Mucosa of stomach (tissue), 1 donor: Measurements from ENCODE around the gene ASTN1.

Experiments
- H3K27me3 ChIP-seq: one replicate; pipeline ENCODE4 v1.7.0; 2013; ENCODE audit warnings: mild to moderate bottlenecking, low read length; ENCODE audit not compliant: control insufficient read depth, insufficient read depth
- H3K36me3 ChIP-seq: one replicate; pipeline ENCODE4 v1.7.0; 2013; ENCODE audit warnings: low read length; ENCODE audit not compliant: control insufficient read depth, insufficient read depth
- H3K4me1 ChIP-seq: one replicate; pipeline ENCODE4 v1.7.0; 2013; ENCODE audit warnings: mild to moderate bottlenecking, low read length; ENCODE audit not compliant: control insufficient read depth, insufficient read depth
- H3K4me3 ChIP-seq: one replicate; pipeline ENCODE4 v1.7.0; 2013; ENCODE audit warnings: low read length
- H3K9ac ChIP-seq: one replicate; pipeline ENCODE4 v1.7.0; 2013; ENCODE audit warnings: mild to moderate bottlenecking, low read length, moderate library complexity
- H3K9me3 ChIP-seq: one replicate; pipeline ENCODE4 v1.7.0; 2013; ENCODE audit warnings: mild to moderate bottlenecking, low read length, moderate library complexity; ENCODE audit not compliant: control insufficient read depth
- donor health status: Pancreatic carcinoma.

ASTN1 gene

DNA sequence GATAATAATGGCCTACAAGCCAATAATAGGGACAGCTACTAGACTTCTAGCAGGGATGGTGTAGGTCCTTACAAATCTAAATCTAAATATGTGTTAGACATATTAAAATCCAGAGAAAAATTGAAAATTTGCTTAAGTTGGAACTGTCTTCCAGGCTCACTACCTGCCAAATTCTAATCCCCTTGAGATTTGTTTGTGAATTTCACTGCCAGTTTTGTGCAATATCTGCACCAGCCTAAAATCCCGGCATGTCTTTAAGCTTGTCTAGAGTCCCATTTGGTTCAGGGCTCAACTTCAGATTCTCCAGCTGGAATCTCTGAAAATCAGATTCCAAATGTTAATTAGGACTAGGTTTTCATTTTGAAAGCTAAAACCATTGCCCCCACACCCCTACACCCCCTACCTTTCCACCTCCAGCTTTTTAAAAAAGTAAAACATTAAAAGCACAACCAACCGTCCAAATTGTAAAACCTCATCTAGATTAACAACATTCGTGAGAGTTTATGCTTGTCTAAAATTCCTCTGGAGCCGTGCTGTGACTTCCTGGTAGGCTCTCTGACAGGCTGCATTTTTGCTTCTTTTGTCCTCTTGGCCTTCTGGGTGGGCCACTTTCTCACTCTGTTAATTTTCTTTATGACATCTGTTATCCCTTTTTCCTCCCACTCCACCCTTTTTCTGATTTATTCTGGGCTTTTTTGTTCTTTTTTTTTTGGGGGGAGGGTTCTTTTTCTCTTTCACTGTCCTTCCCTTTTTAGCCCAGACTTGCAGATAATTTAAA is 352.8 kb downstream of the ASTN1 start:
- no peak overlapping the region for H3K9ac ChIP-seq
- H3K4me1 ChIP-seq = no peaks in the 10 kb centered on the region
- no peaks in the 10 kb centered on the region for H3K9me3 ChIP-seq
- H3K4me3 ChIP-seq = no peak overlapping the region
- H3K36me3 ChIP-seq = no peaks in the 10 kb centered on the region
- H3K27me3 ChIP-seq = no peaks in the 10 kb centered on the region

DNA sequence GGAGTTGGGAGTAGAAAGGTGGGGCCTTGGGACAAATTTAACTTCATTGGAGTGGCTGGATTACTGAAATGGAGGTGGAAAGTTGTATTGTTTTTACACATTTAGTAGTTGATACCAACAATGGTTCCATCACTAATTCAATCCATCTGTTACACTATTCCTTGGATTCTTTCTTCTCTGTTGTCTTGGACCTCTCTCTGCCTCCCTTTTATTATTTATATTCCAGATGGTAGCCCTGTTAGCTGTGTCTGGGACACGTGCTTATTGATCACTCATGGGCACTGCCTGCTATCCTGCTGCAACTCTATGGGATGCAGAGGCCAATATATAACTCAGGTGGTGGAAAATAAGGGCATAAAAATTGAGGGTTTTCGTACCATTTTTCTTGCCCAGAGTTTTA is 355.2 kb downstream of the ASTN1 start:
- Histone ChIP-seq H3K4me3 (no peak overlapping the region), H3K9me3 (no peaks in the 10 kb centered on the region)

More for the DNA sequence above, 355.2 kb downstream of the ASTN1 start:
- H3K9ac ChIP-seq = no peak overlapping the region
- H3K4me1 ChIP-seq = no peaks in the 10 kb centered on the region
- no peaks in the 10 kb centered on the region for H3K36me3 ChIP-seq
- H3K27me3 ChIP-seq = no peaks in the 10 kb centered on the region
